K562 (cell line): ENCODE data around the gene TOMM5. TPM values are rescaled to one million over a fixed set of nuclear protein-coding genes. Genes with fewer than 3 reads are reported as not detected.

Experiments used
- BCOR ChIP-seq: fragments of 450-650 bp; IDR thresholded peaks from 2 replicates; pipeline ENCODE4 v1.6.1; 2016
- EHMT2 ChIP-seq: fragments of 450-650 bp; IDR thresholded peaks from 2 replicates; pipeline ENCODE4 v1.6.1; 2018; ENCODE audit warnings: antibody characterized with exemption
- FOXJ3 ChIP-seq: sonication (generic); formaldehyde crosslinking; IDR thresholded peaks from 2 replicates; pipeline ENCODE4 v1.4.0; 2020; ENCODE audit warnings: mild to moderate bottlenecking, missing genetic modification reagents
- MCM5 ChIP-seq: fragments of 450-650 bp; IDR thresholded peaks from 2 replicates; pipeline ENCODE4 v1.6.1; 2016; ENCODE audit warnings: low read depth
- PHB2 ChIP-seq: fragments of 450-650 bp; IDR thresholded peaks from 2 replicates; pipeline ENCODE4 v1.6.1; 2017; ENCODE audit warnings: low read depth
- XRCC3 ChIP-seq: fragments of 450-650 bp; IDR thresholded peaks from 2 replicates; pipeline ENCODE4 v1.6.1; 2017; ENCODE audit warnings: mild to moderate bottlenecking, moderate library complexity
- ZZZ3 ChIP-seq: fragments of 450-650 bp; IDR thresholded peaks from 2 replicates; pipeline ENCODE4 v1.6.1; 2016; ENCODE audit warnings: antibody characterized with exemption, mild to moderate bottlenecking, moderate library complexity
- polyA plus RNA-seq, 8 experiments: library from polyadenylated mRNA; depleted of rRNA in 4 of 8; stranded (reverse) in 5 of 8; unstranded in 3 of 8; fragments of >200 nt; fragmentation: Nextera tagmentation in 2 of 8; fragmentation: Illumina TruSeq in 1 of 8; extraction: Ambion mirVana in 2 of 8; extraction: Trizol in 1 of 8; gene quantifications; 2 replicates each; pipeline versions ENCODE4 v1.2.1 to v1.2.3, GENCODE V29; 2011 to 2014; ENCODE audit warnings: inconsistent platforms in 1 of 8, missing spikeins in 1 of 8
- total RNA-seq, 7 experiments: library from RNA; depleted of rRNA in 6 of 7; stranded (reverse); fragments of >200 nt in 6 of 7; fragmentation: Illumina TruSeq in 2 of 7; extraction: Trizol in 2 of 7; gene quantifications; 2 replicates each; pipeline versions ENCODE4 v1.2.1 to v1.2.3, GENCODE V29; 2011 to 2021; ENCODE audit warnings: low replicate concordance in 1 of 7
- TF ChIP-seq, protein P1 (sequence below), 2 experiments: fragments of 450-650 bp; formaldehyde crosslinking in 1 of 2; IDR thresholded peaks; 2 replicates each; pipeline versions ENCODE4 v1.4.0 to v1.6.1; 2014 to 2020; ENCODE audit warnings: mild to moderate bottlenecking in 2 of 2, borderline replicate concordance in 1 of 2, low read depth in 1 of 2
- TF ChIP-seq, protein P2 (sequence below): fragments of 450-650 bp; formaldehyde crosslinking; IDR thresholded peaks from 2 replicates; pipeline ENCODE4 v1.4.0; 2020; ENCODE audit warnings: mild to moderate bottlenecking, mixed read lengths
- TF ChIP-seq, protein P3 (sequence below): fragments of 250-450 bp; sonication (Bioruptor Pico); IDR thresholded peaks from 2 replicates; pipeline ENCODE4 v1.5.0; 2021; ENCODE audit warnings: mild to moderate bottlenecking, moderate library complexity
- TF ChIP-seq, protein P4 (sequence below): IDR thresholded peaks from 2 replicates; pipeline ENCODE4 v1.6.1; 2011; ENCODE audit not compliant: insufficient read length; ENCODE audit errors: extremely low read depth

TOMM5 gene
- total and polyA plus RNA-seq, 9 of the 15 experiments (the other 6 are each of a cell fraction or from before 2014, with no cell fraction given) = 262 to 1,742 (median 496) TPM

DNA sequence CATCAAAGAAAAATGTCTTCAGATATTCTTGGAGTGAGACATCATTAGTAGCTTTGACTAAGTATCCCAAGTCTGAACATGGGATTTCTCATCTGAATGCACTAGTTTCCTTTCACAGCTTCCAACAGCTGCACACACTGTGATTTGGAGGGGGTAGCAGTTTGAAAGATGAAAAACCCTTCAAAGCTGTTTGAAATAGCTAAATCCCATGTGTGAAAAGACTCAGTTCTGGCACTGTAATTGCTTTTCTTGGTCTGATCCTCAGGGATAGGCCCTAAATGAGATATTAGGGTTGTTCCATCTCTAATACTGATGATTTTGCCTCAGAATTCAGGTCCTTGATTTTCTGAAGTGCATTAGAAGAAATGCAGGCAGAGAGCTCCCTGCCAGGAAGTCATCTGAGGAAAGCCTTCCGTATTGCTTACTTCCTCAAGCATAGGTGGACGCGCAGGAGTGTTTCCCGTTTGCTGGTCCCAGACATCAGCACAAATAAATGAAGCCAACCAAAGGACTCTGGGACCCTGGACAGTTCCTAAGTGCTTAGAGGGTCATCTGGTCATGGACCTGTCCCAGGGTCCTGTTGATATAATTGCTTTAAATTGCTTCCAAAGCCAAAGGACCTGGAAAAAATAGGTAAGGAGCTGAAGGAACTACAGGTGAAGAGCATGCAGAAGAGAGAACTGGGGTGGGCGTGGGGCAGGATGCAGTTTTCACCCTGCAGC is 32.8 kb upstream of the TOMM5 start (continued):
- TF ChIP-seq, protein P1, sequence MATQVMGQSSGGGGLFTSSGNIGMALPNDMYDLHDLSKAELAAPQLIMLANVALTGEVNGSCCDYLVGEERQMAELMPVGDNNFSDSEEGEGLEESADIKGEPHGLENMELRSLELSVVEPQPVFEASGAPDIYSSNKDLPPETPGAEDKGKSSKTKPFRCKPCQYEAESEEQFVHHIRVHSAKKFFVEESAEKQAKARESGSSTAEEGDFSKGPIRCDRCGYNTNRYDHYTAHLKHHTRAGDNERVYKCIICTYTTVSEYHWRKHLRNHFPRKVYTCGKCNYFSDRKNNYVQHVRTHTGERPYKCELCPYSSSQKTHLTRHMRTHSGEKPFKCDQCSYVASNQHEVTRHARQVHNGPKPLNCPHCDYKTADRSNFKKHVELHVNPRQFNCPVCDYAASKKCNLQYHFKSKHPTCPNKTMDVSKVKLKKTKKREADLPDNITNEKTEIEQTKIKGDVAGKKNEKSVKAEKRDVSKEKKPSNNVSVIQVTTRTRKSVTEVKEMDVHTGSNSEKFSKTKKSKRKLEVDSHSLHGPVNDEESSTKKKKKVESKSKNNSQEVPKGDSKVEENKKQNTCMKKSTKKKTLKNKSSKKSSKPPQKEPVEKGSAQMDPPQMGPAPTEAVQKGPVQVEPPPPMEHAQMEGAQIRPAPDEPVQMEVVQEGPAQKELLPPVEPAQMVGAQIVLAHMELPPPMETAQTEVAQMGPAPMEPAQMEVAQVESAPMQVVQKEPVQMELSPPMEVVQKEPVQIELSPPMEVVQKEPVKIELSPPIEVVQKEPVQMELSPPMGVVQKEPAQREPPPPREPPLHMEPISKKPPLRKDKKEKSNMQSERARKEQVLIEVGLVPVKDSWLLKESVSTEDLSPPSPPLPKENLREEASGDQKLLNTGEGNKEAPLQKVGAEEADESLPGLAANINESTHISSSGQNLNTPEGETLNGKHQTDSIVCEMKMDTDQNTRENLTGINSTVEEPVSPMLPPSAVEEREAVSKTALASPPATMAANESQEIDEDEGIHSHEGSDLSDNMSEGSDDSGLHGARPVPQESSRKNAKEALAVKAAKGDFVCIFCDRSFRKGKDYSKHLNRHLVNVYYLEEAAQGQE (IDR thresholded peaks at IDR 0.05; ENCODE audit: borderline replicate concordance) = peak; percentile 66
- TF ChIP-seq, protein P1 (CRISPR knock-in tag; IDR thresholded peaks at IDR 0.05; ENCODE audit: low read depth) = no peak
- TF ChIP-seq, protein P2, sequence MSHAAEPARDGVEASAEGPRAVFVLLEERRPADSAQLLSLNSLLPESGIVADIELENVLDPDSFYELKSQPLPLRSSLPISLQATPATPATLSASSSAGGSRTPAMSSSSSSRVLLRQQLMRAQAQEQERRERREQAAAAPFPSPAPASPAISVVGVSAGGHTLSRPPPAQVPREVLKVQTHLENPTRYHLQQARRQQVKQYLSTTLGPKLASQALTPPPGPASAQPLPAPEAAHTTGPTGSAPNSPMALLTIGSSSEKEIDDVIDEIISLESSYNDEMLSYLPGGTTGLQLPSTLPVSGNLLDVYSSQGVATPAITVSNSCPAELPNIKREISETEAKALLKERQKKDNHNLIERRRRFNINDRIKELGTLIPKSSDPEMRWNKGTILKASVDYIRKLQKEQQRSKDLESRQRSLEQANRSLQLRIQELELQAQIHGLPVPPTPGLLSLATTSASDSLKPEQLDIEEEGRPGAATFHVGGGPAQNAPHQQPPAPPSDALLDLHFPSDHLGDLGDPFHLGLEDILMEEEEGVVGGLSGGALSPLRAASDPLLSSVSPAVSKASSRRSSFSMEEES (CRISPR knock-in tag) = no peak
- TF ChIP-seq FOXJ3 (CRISPR knock-in tag) (no peak), XRCC3 (no peak), BCOR (no peak), EHMT2 (0 out of 2 replicates have a peak, but pooled peaks have one; percentile 29), ZZZ3 (no peak), MCM5 (no peak), PHB2 (no peak)
- TF ChIP-seq, protein P3, sequence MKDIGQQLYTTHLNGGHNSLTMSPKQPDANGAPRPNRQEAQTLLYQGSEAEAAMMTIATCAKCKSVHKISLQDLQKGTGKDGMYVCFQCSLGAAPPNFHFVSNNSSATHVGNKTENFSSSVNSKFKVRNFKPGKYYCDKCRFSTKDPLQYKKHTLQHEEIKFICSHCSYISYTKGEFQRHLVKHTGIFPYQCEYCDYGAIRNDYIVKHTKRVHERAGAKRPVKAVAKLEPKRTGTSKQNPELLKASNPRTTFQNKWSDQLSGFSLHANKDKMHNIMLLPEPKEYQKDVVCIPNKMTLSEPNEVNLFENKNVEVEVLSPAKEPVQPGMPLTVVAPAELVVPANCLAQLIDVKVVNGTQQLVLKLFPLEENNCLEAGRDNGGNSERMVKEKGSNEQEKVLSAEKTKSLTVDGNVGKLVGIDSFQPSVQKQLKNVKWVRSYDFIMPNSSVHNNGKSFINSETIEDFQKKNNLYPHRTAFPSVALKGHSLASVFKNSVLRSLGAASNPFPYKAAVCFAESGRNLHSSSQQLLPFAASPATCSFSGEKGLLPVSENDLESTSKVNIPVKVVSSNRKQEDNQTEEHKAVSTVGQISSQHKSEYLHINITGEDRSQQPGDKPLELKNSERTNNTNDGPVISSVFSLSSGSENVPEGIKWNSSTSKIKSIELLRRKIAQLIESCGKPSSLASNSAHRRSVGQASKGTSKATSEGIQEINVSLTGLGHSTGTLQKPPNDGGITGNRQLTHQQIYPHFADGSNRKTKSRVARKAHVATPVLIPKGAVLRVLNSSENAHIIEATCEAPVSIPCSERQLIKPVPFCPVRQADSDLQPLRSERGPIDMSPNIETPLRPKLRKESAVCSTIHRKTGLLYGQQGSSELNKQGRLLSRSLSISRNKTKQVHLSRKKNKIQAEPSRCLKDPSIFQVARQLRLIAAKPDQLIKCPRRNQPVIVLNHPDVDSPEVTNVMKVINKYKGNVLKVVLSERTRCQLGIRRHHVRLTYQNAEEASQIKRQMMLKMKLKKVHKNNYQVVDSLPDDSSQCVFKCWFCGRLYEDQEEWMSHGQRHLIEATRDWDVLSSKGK (CRISPR knock-in tag) = no peak
- TF ChIP-seq, protein P4, sequence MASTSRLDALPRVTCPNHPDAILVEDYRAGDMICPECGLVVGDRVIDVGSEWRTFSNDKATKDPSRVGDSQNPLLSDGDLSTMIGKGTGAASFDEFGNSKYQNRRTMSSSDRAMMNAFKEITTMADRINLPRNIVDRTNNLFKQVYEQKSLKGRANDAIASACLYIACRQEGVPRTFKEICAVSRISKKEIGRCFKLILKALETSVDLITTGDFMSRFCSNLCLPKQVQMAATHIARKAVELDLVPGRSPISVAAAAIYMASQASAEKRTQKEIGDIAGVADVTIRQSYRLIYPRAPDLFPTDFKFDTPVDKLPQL = no peak
